Measurements from ENCODE around the gene MEST.
A peak's percentile ranks its signal among the peaks of the same experiment; 100 is the strongest.
"Not testable (repeated sequence)": the region's sequence is repeated elsewhere in the genome, so short reads cannot be mapped to it uniquely, and the experiment has no call there.

MEST gene

GRCh38 chr7:130486114-130486953, 5.6 kb upstream of the MEST start:
- DNase-seq: peak; percentile 61

GRCh38 chr7:130486954-130487436, 4.9 kb upstream of the MEST start:
- no peak for DNase-seq

GRCh38 chr7:130488392-130489139, 3.3 kb upstream of the MEST start:
- no peak for DNase-seq

GRCh38 chr7:130489140-130489983, 2.5 kb upstream of the MEST start:
- DNase-seq: no peak

GRCh38 chr7:130490311-130490791, 1.5 kb upstream of the MEST start:
- no peak for DNase-seq

- DNase-seq: no peak
These were observed 739 bp upstream of the MEST start for GRCh38 chr7:130490888-130491804.

- DNase-seq: no peak
These were observed 814 bp downstream of the MEST start for GRCh38 chr7:130492523-130493274.

GRCh38 chr7:130493275-130493873, 1.5 kb downstream of the MEST start:
- no peak for DNase-seq

GRCh38 chr7:130494431-130494858, 2.6 kb downstream of the MEST start:
- no peak for DNase-seq

GRCh38 chr7:130500463-130500862, 8.6 kb downstream of the MEST start:
- DNase-seq: no peak

GRCh38 chr7:130500910-130501309, 9.0 kb downstream of the MEST start:
- DNase-seq: no peak

GRCh38 chr7:130505753-130506152, 13.9 kb downstream of the MEST start:
- DNase-seq: no peak

- no peak for DNase-seq
These were observed 14.5 kb downstream of the MEST start for GRCh38 chr7:130506358-130506757.

- not testable (repeated sequence) for DNase-seq
These were observed 20.2 kb downstream of the MEST start for GRCh38 chr7:130512038-130512437.

- no peak for DNase-seq
These were observed 21.6 kb downstream of the MEST start for GRCh38 chr7:130513447-130513846.

- DNase-seq: no peak
These were observed 23.6 kb downstream of the MEST start for GRCh38 chr7:130515315-130516040.

- DNase-seq: no peak
These were observed 29.5 kb downstream of the MEST start for GRCh38 chr7:130521258-130521951.

GRCh38 chr7:130523519-130524125, 31.7 kb downstream of the MEST start:
- not testable (repeated sequence) for DNase-seq

- no peak for DNase-seq
These were observed 32.7 kb downstream of the MEST start for GRCh38 chr7:130524628-130525027.
